ENCODE results near the gene BCL11B.

BCL11B gene

GRCh38 chr14:99248761-99249171 lies 23.2 kb downstream of the BCL11B start:
- no peak for TF ChIP-seq CTCF (IDR thresholded peaks at IDR 0.05; ENCODE audit: low read length)
- TF ChIP-seq EZH2 (IDR thresholded peaks at IDR 0.05; ENCODE audit: borderline replicate concordance, low read length), result no peak

DNA sequence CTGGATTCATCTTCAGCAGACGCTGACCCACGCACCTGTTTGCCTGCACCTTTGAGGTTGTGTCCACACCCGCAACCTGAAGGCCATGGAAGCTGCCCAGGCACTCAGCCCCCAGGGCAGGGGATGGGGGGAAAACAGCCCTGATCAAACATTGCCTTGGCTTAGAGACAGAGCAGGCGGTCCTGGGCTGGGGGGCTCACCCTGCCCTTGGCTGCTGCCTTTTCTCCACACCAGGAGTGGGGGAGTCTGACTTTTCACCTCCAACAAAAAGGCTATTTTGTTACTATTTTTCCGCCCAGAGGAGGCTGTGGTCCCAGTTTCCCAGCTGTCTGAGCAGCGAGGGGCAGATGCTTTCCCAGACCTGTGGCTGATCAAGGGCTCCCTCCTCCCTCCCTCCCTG lies 24.2 kb downstream of the BCL11B start:
- TF ChIP-seq CTCF (IDR thresholded peaks at IDR 0.05; ENCODE audit: low read length), result no peak
- TF ChIP-seq EZH2 (IDR thresholded peaks at IDR 0.05; ENCODE audit: borderline replicate concordance, low read length), result no peak
- H3K9me2 ChIP-seq (ENCODE audit: low read depth, low read length), result no peaks in the 10 kb centered on the region
- no peak overlapping the region for H3K4me3 ChIP-seq (ENCODE audit: low read depth, low read length, poor library complexity, severe bottlenecking)
- H3K9me3 ChIP-seq (ENCODE audit: low read length), result no peaks in the 10 kb centered on the region
- H3K9ac ChIP-seq (ENCODE audit: low read length), result no peak overlapping the region
- H3K27ac ChIP-seq (ENCODE audit: low read depth, low read length, poor library complexity, severe bottlenecking), result no peak overlapping the region
- H3F3A ChIP-seq (ENCODE audit: insufficient read depth, low read length), result no peaks in the 10 kb centered on the region
- H3K4me2 ChIP-seq (ENCODE audit: low read length), result no peak overlapping the region
- no peaks in the 10 kb centered on the region for H3K4me1 ChIP-seq (ENCODE audit: insufficient read depth, low read length, severe bottlenecking)
- no peaks in the 10 kb centered on the region for H3K36me3 ChIP-seq (ENCODE audit: insufficient read depth, low read length)
- no peak overlapping the region for H2AFZ ChIP-seq (ENCODE audit: low read length)
- H3K79me2 ChIP-seq (ENCODE audit: insufficient read depth, low read length), result no peaks in the 10 kb centered on the region
- no peaks in the 10 kb centered on the region for H4K20me1 ChIP-seq (ENCODE audit: insufficient read depth, low read length)
- H3K27me3 ChIP-seq (ENCODE audit: insufficient read depth, low read length), result no peaks in the 10 kb centered on the region

More at GRCh38 chr14:99248761-99249171, 23.2 kb downstream of the BCL11B start:
- no peaks in the 10 kb centered on the region for H3K36me3 ChIP-seq (ENCODE audit: insufficient read depth, low read length)
- no peaks in the 10 kb centered on the region for H3K4me1 ChIP-seq (ENCODE audit: insufficient read depth, low read length, severe bottlenecking)
- no peak overlapping the region for H3K4me2 ChIP-seq (ENCODE audit: low read length)
- H3K9ac ChIP-seq (ENCODE audit: low read length), result no peak overlapping the region
- H3K27ac ChIP-seq (ENCODE audit: low read depth, low read length, poor library complexity, severe bottlenecking), result no peak overlapping the region
- H3K27me3 ChIP-seq (ENCODE audit: insufficient read depth, low read length), result no peaks in the 10 kb centered on the region
- no peaks in the 10 kb centered on the region for H3K79me2 ChIP-seq (ENCODE audit: insufficient read depth, low read length)
- no peaks in the 10 kb centered on the region for H3F3A ChIP-seq (ENCODE audit: insufficient read depth, low read length)
- no peaks in the 10 kb centered on the region for H3K9me3 ChIP-seq (ENCODE audit: low read length)
- no peak overlapping the region for H3K4me3 ChIP-seq (ENCODE audit: low read depth, low read length, poor library complexity, severe bottlenecking)
- no peaks in the 10 kb centered on the region for H4K20me1 ChIP-seq (ENCODE audit: insufficient read depth, low read length)
- H3K9me2 ChIP-seq (ENCODE audit: low read depth, low read length), result no peaks in the 10 kb centered on the region
- H2AFZ ChIP-seq (ENCODE audit: low read length), result no peak overlapping the region

DNA sequence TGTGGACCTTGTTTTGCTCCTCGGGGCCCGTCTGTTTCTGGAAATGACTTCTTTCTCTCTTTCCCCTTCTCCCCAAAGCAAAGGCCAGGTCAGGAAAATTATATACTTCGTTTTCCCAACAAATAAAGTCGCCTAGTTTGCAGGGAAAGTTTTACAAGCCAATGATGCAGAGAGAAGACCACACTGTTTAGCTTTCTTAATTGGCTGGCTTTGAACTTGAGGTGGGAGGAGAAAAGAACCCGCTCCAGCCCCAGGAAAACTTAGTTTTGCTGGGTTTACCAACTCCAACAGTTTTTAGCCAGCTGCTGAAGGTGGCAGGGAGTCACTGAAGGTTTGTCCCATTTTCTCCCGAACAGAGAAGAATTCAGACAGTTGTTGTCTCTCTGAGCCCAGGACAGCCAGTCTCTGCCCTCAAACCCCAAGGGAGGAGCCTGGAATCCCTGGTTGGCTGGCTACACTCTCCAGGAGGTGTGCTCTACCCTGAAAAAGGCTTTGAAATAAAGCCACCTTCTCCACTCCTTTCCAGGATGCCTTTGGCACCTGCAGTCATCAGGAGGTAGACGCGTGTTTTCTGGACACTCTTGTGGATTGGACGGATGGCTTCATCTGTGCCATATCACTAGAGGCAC lies 24.8 kb downstream of the BCL11B start:
- no peaks in the 10 kb centered on the region for H3K9me3 ChIP-seq (ENCODE audit: low read length)
- H2AFZ ChIP-seq (ENCODE audit: low read length), result no peak overlapping the region
- no peaks in the 10 kb centered on the region for H3K4me1 ChIP-seq (ENCODE audit: insufficient read depth, low read length, severe bottlenecking)
- no peak overlapping the region for H3K4me3 ChIP-seq (ENCODE audit: low read depth, low read length, poor library complexity, severe bottlenecking)
- H3K27me3 ChIP-seq (ENCODE audit: insufficient read depth, low read length), result no peaks in the 10 kb centered on the region
- no peaks in the 10 kb centered on the region for H3K9me2 ChIP-seq (ENCODE audit: low read depth, low read length)
- H3K36me3 ChIP-seq (ENCODE audit: insufficient read depth, low read length), result no peaks in the 10 kb centered on the region
- H4K20me1 ChIP-seq (ENCODE audit: insufficient read depth, low read length), result no peaks in the 10 kb centered on the region
- no peak overlapping the region for H3K4me2 ChIP-seq (ENCODE audit: low read length)
- no peaks in the 10 kb centered on the region for H3F3A ChIP-seq (ENCODE audit: insufficient read depth, low read length)
- H3K27ac ChIP-seq (ENCODE audit: low read depth, low read length, poor library complexity, severe bottlenecking), result no peak overlapping the region
- TF ChIP-seq CTCF (IDR thresholded peaks at IDR 0.05; ENCODE audit: low read length) (no peak), EZH2 (IDR thresholded peaks at IDR 0.05; ENCODE audit: borderline replicate concordance, low read length) (no peak)
- no peak overlapping the region for H3K9ac ChIP-seq (ENCODE audit: low read length)
- H3K79me2 ChIP-seq (ENCODE audit: insufficient read depth, low read length), result no peaks in the 10 kb centered on the region
